Measurements from ENCODE around the gene LSM12.

DNA sequence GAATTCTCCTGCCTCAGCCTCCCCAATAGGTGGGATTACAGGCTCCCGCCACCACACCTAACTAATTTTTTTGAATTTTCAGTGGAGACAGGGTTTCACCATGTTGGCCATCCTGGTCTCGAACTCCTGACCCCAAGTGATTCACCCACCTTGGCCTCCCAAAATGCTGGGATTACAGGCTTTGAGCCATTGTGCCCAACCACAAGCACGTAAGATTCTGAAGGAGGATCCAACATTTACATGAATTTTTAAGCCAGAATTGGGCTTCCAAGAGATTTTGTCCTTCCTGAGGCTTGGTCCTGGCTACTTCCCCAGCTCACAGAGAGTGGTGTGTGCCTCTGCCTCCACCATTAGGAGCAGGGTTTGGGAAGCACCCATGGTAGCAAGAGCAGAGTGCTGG is 15.2 kb upstream of the LSM12 start:
- TF ChIP-seq POLR2AphosphoS5 (IDR thresholded peaks at IDR 0.05) = no peak
- TF ChIP-seq, protein P1, sequence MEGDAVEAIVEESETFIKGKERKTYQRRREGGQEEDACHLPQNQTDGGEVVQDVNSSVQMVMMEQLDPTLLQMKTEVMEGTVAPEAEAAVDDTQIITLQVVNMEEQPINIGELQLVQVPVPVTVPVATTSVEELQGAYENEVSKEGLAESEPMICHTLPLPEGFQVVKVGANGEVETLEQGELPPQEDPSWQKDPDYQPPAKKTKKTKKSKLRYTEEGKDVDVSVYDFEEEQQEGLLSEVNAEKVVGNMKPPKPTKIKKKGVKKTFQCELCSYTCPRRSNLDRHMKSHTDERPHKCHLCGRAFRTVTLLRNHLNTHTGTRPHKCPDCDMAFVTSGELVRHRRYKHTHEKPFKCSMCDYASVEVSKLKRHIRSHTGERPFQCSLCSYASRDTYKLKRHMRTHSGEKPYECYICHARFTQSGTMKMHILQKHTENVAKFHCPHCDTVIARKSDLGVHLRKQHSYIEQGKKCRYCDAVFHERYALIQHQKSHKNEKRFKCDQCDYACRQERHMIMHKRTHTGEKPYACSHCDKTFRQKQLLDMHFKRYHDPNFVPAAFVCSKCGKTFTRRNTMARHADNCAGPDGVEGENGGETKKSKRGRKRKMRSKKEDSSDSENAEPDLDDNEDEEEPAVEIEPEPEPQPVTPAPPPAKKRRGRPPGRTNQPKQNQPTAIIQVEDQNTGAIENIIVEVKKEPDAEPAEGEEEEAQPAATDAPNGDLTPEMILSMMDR (IDR thresholded peaks at IDR 0.05) = no peak
- no peak for TF ChIP-seq EP300 (IDR thresholded peaks at IDR 0.05)
